GM10847 (cell line): ENCODE measurements around the gene ZDHHC17.
A peak's percentile ranks its signal among the peaks of the same experiment; 100 is the strongest.

Experiments used
- POLR2A ChIP-seq: IDR thresholded peaks from 2 replicates; pipeline ENCODE4 v1.6.1; 2011; ENCODE audit not compliant: insufficient read length; ENCODE audit errors: extremely low read depth

ZDHHC17 gene

GRCh38 chr12:76763746-76764675, at the start of gene ZDHHC17:
ZDHHC17 (plus strand) TSS chr12:76764115; CDS start chr12:76764237, 122 bp downstream.
- TF ChIP-seq POLR2A, result peak; percentile 64

GRCh38 chr12:76714415-76714814, 49.5 kb upstream of the ZDHHC17 start:
- no peak for TF ChIP-seq POLR2A

- TF ChIP-seq POLR2A, result no peak
These were observed 49.1 kb upstream of the ZDHHC17 start for GRCh38 chr12:76714861-76715260.

GRCh38 chr12:76715332-76715731, 48.6 kb upstream of the ZDHHC17 start:
- no peak for TF ChIP-seq POLR2A

- TF ChIP-seq POLR2A, result no peak
These were observed 46.6 kb upstream of the ZDHHC17 start for GRCh38 chr12:76717314-76717713.

- no peak for TF ChIP-seq POLR2A
These were observed 44.5 kb upstream of the ZDHHC17 start for GRCh38 chr12:76719171-76720041.

- TF ChIP-seq POLR2A, result no peak
These were observed 43.8 kb upstream of the ZDHHC17 start for GRCh38 chr12:76720068-76720467.

GRCh38 chr12:76726626-76727025, 37.3 kb upstream of the ZDHHC17 start:
- no peak for TF ChIP-seq POLR2A

GRCh38 chr12:76738824-76739579, 24.9 kb upstream of the ZDHHC17 start:
- no peak for TF ChIP-seq POLR2A

- TF ChIP-seq POLR2A, result no peak
These were observed 24.0 kb upstream of the ZDHHC17 start for GRCh38 chr12:76739896-76740295.

- no peak for TF ChIP-seq POLR2A
These were observed 23.4 kb upstream of the ZDHHC17 start for GRCh38 chr12:76740501-76740900.

- TF ChIP-seq POLR2A, result no peak
These were observed 18.6 kb upstream of the ZDHHC17 start for GRCh38 chr12:76745343-76745742.

- no peak for TF ChIP-seq POLR2A
These were observed 17.4 kb upstream of the ZDHHC17 start for GRCh38 chr12:76746516-76746915.

- no peak for TF ChIP-seq POLR2A
These were observed 16.7 kb upstream of the ZDHHC17 start for GRCh38 chr12:76747245-76747644.

GRCh38 chr12:76755829-76756379, 8.0 kb upstream of the ZDHHC17 start:
- TF ChIP-seq POLR2A, result no peak
